Breast epithelium (tissue), 3 donors: ENCODE results near the gene FEZF1.

ENCODE experiments used
- CTCF ChIP-seq, 3 donors: fragments of 450-650 bp; IDR thresholded peaks; one replicate each; pipeline ENCODE4 v1.5.1; 2016 to 2017; ENCODE audit warnings: antibody characterized with exemption in 3 of 3, mild to moderate bottlenecking in 3 of 3, moderate library complexity in 3 of 3
- POLR2AphosphoS5 ChIP-seq, 3 donors: sonication (generic); formaldehyde crosslinking; IDR thresholded peaks; one replicate each; pipeline ENCODE4 v1.6.1; 2017; ENCODE audit warnings: antibody characterized with exemption in 3 of 3

GRCh38 chr7:122298618-122299017 lies 5.9 kb downstream of the FEZF1 start:
- TF ChIP-seq CTCF (IDR thresholded peaks at IDR 0.05) (no peak), POLR2AphosphoS5 (IDR thresholded peaks at IDR 0.05) (no peak)
